ENCODE measurements around the gene ATP7B. TPM values are rescaled to one million over a fixed set of nuclear protein-coding genes. Genes with fewer than 3 reads are reported as not detected.

The ATP7B gene
- total and polyA plus RNA-seq, 3 experiments from 2014 or later: 0.18 to 1.2 (median 1.1) TPM

DNA sequence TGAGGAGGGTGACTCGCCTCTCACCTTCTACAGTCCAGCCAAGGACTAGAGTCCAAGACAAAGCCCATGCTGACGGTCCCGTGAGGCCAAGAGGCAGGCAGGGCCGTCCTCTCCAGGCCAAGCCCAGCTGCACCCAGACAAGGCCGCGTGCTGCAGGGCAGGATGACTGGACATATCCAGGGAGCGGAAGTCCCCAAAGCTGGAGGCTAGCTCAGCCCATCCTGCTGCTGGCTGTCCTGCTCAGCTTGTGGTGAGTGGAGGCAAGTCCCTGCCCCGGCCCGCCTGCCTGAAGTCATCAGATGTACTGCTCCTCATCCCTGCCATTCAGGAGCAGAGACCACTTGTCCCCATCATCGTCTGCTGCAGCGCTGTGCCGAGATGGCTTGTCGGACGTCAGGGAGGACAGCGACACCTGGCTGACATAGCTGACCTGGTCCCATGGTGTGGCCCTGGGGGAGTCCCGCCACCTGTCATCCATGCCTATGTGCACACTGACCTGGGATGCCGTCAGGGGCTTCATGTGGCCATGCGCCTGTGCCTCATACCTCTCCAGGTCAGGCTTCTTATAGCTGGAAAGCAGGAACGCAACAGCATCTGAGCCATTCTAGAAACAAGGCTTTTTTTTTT is 76.7 kb downstream of the ATP7B start:
- POLR2A ChIA-PET: no interaction called here
- H3K27ac Mint-ChIP-seq: no peak overlapping the region
- CTCF ChIA-PET: no interaction called here
- H3K4me3 ChIP-seq (ENCODE audit: low read length): no peak overlapping the region
- H3K9me3 ChIP-seq (ENCODE audit: low read length): no peaks in the 10 kb centered on the region
- H3K36me3 Mint-ChIP-seq: no peaks in the 10 kb centered on the region
- peaks cover 0 to 3% (median 0%) of the 10 kb centered on the region in 3 donors for H3K4me1 Mint-ChIP-seq
- H3K4me3 Mint-ChIP-seq: no peak overlapping the region
- no peaks in the 10 kb centered on the region for H3K36me3 ChIP-seq (ENCODE audit: insufficient read depth, low read length)
- no peak for DNase-seq
- H3K27ac ChIP-seq (ENCODE audit: low read depth, low read length): no peak overlapping the region
- no peaks in the 10 kb centered on the region for H3K27me3 ChIP-seq (ENCODE audit: insufficient read depth, low read length, poor library complexity, severe bottlenecking)
- peaks cover 0 to 6% of the 10 kb centered on the region in 2 donors for H3K27me3 Mint-ChIP-seq
- H3K9me3 Mint-ChIP-seq: no peaks in the 10 kb centered on the region
- H3K4me1 ChIP-seq (ENCODE audit: insufficient read depth, low read length): no peaks in the 10 kb centered on the region

DNA sequence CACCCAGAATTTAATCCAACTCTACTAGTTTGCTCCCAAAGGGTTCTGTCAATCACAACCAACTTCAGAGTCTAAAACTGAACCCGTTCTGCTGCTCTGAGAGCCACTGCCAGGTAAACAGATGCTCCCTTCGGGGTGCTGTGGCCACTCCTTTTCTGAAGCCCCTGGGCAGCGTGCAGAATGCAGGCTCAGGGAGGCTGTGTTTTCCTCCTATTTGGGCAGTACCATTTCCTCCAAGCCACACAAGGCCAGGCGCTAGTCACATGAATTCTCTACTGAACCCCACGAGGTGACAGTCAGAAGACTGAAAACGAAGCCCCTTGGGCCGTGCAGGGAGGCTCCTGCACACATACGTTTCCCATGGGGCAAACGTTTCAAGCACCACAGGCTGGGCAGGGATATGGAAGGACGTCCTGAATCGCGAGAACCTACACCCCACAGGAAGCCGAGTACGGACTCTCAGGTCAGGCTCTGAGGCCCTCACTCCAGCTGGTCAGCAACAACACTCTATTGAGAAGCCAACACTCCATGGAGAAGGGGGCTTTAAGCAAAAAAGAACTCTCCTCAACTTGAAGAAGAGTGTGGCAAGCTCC is 77.7 kb downstream of the ATP7B start:
- Mint-ChIP-seq H3K4me3 (no peak overlapping the region), H3K36me3 (no peaks in the 10 kb centered on the region), H3K27ac (no peak overlapping the region), H3K27me3 (peaks cover 0 to 3% of the 10 kb centered on the region in 2 donors), H3K9me3 (no peaks in the 10 kb centered on the region), H3K4me1 (no peaks in the 10 kb centered on the region)
- Histone ChIP-seq H3K9me3 (ENCODE audit: low read length) (no peaks in the 10 kb centered on the region), H3K27ac (ENCODE audit: low read depth, low read length) (no peak overlapping the region), H3K36me3 (ENCODE audit: insufficient read depth, low read length) (no peaks in the 10 kb centered on the region), H3K27me3 (ENCODE audit: insufficient read depth, low read length, poor library complexity, severe bottlenecking) (no peaks in the 10 kb centered on the region), H3K4me1 (ENCODE audit: insufficient read depth, low read length) (no peaks in the 10 kb centered on the region), H3K4me3 (ENCODE audit: low read length) (no peak overlapping the region)
- DNase-seq: no peak
- POLR2A ChIA-PET: no interaction called here
- CTCF ChIA-PET: no interaction called here

DNA sequence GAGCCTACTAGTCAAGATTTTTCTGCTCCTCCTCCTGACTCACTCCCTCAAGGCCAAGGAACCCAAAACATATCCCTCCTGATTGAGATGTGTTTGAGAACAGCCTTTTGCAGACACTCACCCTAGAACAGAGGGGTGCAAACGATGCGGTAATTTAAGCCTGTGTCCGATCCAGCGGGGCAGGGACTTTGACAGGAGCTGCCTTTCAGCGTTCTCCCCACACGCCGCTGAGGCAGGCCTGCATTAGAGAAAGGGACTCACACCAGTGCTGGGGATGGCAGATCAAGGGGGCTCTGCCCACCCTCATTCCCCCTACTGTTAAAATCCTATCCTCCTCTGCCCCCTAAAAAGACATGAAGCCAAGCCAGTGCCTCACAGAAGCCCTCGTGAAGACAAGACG is 79.0 kb downstream of the ATP7B start:
- Mint-ChIP-seq H3K4me3 (no peak overlapping the region), H3K9me3 (no peaks in the 10 kb centered on the region), H3K36me3 (no peaks in the 10 kb centered on the region), H3K27me3 (peaks cover 0 to 3% of the 10 kb centered on the region in 2 donors), H3K27ac (no peak overlapping the region), H3K4me1 (no peaks in the 10 kb centered on the region)
- ChIA-PET POLR2A (no interaction called here), CTCF (no interaction called here)
- Histone ChIP-seq H3K4me1 (ENCODE audit: insufficient read depth, low read length) (no peaks in the 10 kb centered on the region), H3K4me3 (ENCODE audit: low read length) (no peak overlapping the region), H3K27ac (ENCODE audit: low read depth, low read length) (no peak overlapping the region), H3K36me3 (ENCODE audit: insufficient read depth, low read length) (no peaks in the 10 kb centered on the region), H3K9me3 (ENCODE audit: low read length) (no peaks in the 10 kb centered on the region), H3K27me3 (ENCODE audit: insufficient read depth, low read length, poor library complexity, severe bottlenecking) (no peaks in the 10 kb centered on the region)
- DNase-seq: no peak

- H3K27ac ChIP-seq (ENCODE audit: low read depth, low read length): no peak overlapping the region
- no peak overlapping the region for H3K27ac Mint-ChIP-seq
- no peaks in the 10 kb centered on the region for H3K36me3 ChIP-seq (ENCODE audit: insufficient read depth, low read length)
- H3K9me3 ChIP-seq (ENCODE audit: low read length): no peaks in the 10 kb centered on the region
- ChIA-PET POLR2A (no interaction called here), CTCF (no interaction called here)
- H3K4me3 ChIP-seq (ENCODE audit: low read length): no peak overlapping the region
- H3K36me3 Mint-ChIP-seq: no peaks in the 10 kb centered on the region
- no peaks in the 10 kb centered on the region for H3K4me1 ChIP-seq (ENCODE audit: insufficient read depth, low read length)
- H3K9me3 Mint-ChIP-seq: no peaks in the 10 kb centered on the region
- H3K4me1 Mint-ChIP-seq: no peaks in the 10 kb centered on the region
- H3K27me3 ChIP-seq (ENCODE audit: insufficient read depth, low read length, poor library complexity, severe bottlenecking): no peaks in the 10 kb centered on the region
- H3K27me3 Mint-ChIP-seq: peaks cover 0 to 5% of the 10 kb centered on the region in 2 donors
- H3K4me3 Mint-ChIP-seq: no peak overlapping the region
- no peak for DNase-seq
These were observed 79.6 kb downstream of the ATP7B start for GRCh38 chr13:51931606-51932005.

GRCh38 chr13:51929699-51930098 is 81.6 kb downstream of the ATP7B start:
- Mint-ChIP-seq H3K9me3 (no peaks in the 10 kb centered on the region), H3K27me3 (peaks cover 4 to 8% of the 10 kb centered on the region in 2 donors), H3K4me3 (no peak overlapping the region), H3K36me3 (no peaks in the 10 kb centered on the region), H3K27ac (no peak overlapping the region), H3K4me1 (peaks cover 0 to 6% (median 0%) of the 10 kb centered on the region in 3 donors)
- Histone ChIP-seq H3K4me1 (ENCODE audit: insufficient read depth, low read length) (no peaks in the 10 kb centered on the region), H3K27me3 (ENCODE audit: insufficient read depth, low read length, poor library complexity, severe bottlenecking) (no peaks in the 10 kb centered on the region), H3K27ac (ENCODE audit: low read depth, low read length) (no peak overlapping the region), H3K36me3 (ENCODE audit: insufficient read depth, low read length) (no peaks in the 10 kb centered on the region), H3K9me3 (ENCODE audit: low read length) (no peaks in the 10 kb centered on the region), H3K4me3 (ENCODE audit: low read length) (no peak overlapping the region)
- ChIA-PET POLR2A (no interaction called here), CTCF (no interaction called here)
- DNase-seq: no peak

GRCh38 chr13:51928231-51928630 is 83.0 kb downstream of the ATP7B start:
- CTCF ChIA-PET: no interaction called here
- POLR2A ChIA-PET: no interaction called here

DNA sequence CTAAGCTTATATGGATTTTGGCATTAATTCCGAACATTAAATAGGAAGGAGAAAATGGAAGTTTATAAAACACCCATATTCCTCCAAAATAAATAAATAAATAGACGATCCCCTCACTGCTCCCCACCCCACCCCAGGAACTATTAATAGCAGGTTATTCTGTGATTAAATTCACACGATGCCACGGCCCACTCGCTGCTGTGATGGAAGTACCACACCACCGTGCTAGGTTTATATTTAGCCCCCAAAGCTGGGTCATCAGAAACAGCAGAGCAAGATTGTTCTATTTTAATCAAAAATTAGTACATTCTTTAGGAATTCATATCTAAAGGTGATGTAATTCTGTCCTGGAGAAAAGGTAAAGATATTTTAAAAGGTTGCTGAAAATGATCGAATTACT is 84.1 kb downstream of the ATP7B start:
- no peak for DNase-seq
- no peaks in the 10 kb centered on the region for H3K9me3 Mint-ChIP-seq
- peaks cover 0 to 6% (median 0%) of the 10 kb centered on the region in 3 donors for H3K4me1 Mint-ChIP-seq
- H3K27me3 Mint-ChIP-seq: peaks cover 6 to 11% of the 10 kb centered on the region in 2 donors
- CTCF ChIA-PET: interaction anchor here (1.4 kb wide), 1 partner anchor 14 kb away, joined by 4 read pairs; no protein-coding TSS in a partner anchor
- POLR2A ChIA-PET: no interaction called here
- Histone ChIP-seq H3K9me3 (ENCODE audit: low read length) (no peaks in the 10 kb centered on the region), H3K4me1 (ENCODE audit: insufficient read depth, low read length) (no peaks in the 10 kb centered on the region), H3K4me3 (ENCODE audit: low read length) (no peak overlapping the region), H3K27ac (ENCODE audit: low read depth, low read length) (no peak overlapping the region), H3K27me3 (ENCODE audit: insufficient read depth, low read length, poor library complexity, severe bottlenecking) (no peaks in the 10 kb centered on the region), H3K36me3 (ENCODE audit: insufficient read depth, low read length) (no peaks in the 10 kb centered on the region)
- H3K4me3 Mint-ChIP-seq: no peak overlapping the region
- no peak overlapping the region for H3K27ac Mint-ChIP-seq
- H3K36me3 Mint-ChIP-seq: no peaks in the 10 kb centered on the region

More at GRCh38 chr13:51928231-51928630, 83.0 kb downstream of the ATP7B start:
- peaks cover 0 to 6% (median 0%) of the 10 kb centered on the region in 3 donors for H3K4me1 Mint-ChIP-seq
- DNase-seq: no peak
- Histone ChIP-seq H3K4me3 (ENCODE audit: low read length) (no peak overlapping the region), H3K4me1 (ENCODE audit: insufficient read depth, low read length) (no peaks in the 10 kb centered on the region), H3K27ac (ENCODE audit: low read depth, low read length) (no peak overlapping the region), H3K9me3 (ENCODE audit: low read length) (no peaks in the 10 kb centered on the region), H3K27me3 (ENCODE audit: insufficient read depth, low read length, poor library complexity, severe bottlenecking) (no peaks in the 10 kb centered on the region), H3K36me3 (ENCODE audit: insufficient read depth, low read length) (no peaks in the 10 kb centered on the region)
- H3K4me3 Mint-ChIP-seq: no peak overlapping the region
- H3K27ac Mint-ChIP-seq: peak overlapping the region in 1 of 8 donors; percentile 16
- H3K27me3 Mint-ChIP-seq: peaks cover 6 to 11% of the 10 kb centered on the region in 2 donors
- H3K9me3 Mint-ChIP-seq: no peaks in the 10 kb centered on the region
- H3K36me3 Mint-ChIP-seq: no peaks in the 10 kb centered on the region

DNA sequence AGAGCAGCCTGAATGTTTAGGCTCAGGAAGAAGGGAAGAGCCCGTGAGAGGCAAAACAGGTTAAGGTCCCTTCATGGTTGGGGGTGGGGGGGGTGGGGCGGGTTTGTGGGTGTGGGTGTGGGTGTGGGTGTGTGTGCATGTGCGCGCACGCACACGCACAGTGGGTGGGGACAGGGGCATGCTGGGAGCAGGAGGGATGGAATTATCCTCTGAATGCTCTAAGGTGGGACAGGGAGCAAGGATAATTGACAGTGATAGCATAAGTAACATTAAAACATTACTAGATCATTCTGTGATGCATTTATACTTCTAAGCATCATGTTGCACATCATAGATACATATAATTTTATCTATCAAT is 84.7 kb downstream of the ATP7B start:
- H3K4me3 ChIP-seq (ENCODE audit: low read length): no peak overlapping the region
- no peak overlapping the region for H3K4me3 Mint-ChIP-seq
- no peak overlapping the region for H3K27ac ChIP-seq (ENCODE audit: low read depth, low read length)
- H3K27me3 Mint-ChIP-seq: peaks cover 6 to 11% of the 10 kb centered on the region in 2 donors
- no peaks in the 10 kb centered on the region for H3K4me1 ChIP-seq (ENCODE audit: insufficient read depth, low read length)
- no peak for DNase-seq
- H3K36me3 ChIP-seq (ENCODE audit: insufficient read depth, low read length): no peaks in the 10 kb centered on the region
- no peaks in the 10 kb centered on the region for H3K36me3 Mint-ChIP-seq
- H3K4me1 Mint-ChIP-seq: peaks cover 0 to 11% (median 3%) of the 10 kb centered on the region in 3 donors
- no peaks in the 10 kb centered on the region for H3K27me3 ChIP-seq (ENCODE audit: insufficient read depth, low read length, poor library complexity, severe bottlenecking)
- H3K9me3 Mint-ChIP-seq: no peaks in the 10 kb centered on the region
- no peaks in the 10 kb centered on the region for H3K9me3 ChIP-seq (ENCODE audit: low read length)
- POLR2A ChIA-PET: no interaction called here
- H3K27ac Mint-ChIP-seq: no peak overlapping the region
- CTCF ChIA-PET: interaction anchor here (1.4 kb wide), 1 partner anchor 13 kb away, joined by 4 read pairs; no protein-coding TSS in a partner anchor
